K562 (cell line): ENCODE measurements around the gene COL9A2. TPM values are rescaled to one million over a fixed set of nuclear protein-coding genes. Genes with fewer than 3 reads are reported as not detected.

ENCODE experiments used
- ATAC-seq: fragments of 200-7000 bp; cut with Tn5 transposase; 3 replicates; pipeline ENCODE4 v1.9.1; 2020; ENCODE audit warnings: moderate library complexity
- BruUV-seq: library from RNA; stranded (reverse); fragments of 400-500 nt; replicated peaks from 2 replicates; lab custom pipeline; 2021; lab: Mats Ljungman, UMichigan
- CTCF ChIA-PET: fragments of 300-600 bp; formaldehyde crosslinking; extraction: SDS; loops from one replicate; lab custom pipeline; 2021; ENCODE audit warnings: low intra/inter-chr PET ratio; lab: Yijun Ruan, JAX
- POLR2A ChIA-PET: fragments of 300-600, 350-650 bp; sonication (Branson Sonifier 250); formaldehyde crosslinking; extraction: SDS; loops from one replicate; lab custom pipeline; 2021; ENCODE audit warnings: antibody characterized with exemption, inconsistent platforms; lab: Yijun Ruan, JAX
- DNase-seq, 4 experiments: peaks; one replicate each; pipeline versions ENCODE4 v3.0.0 to v3.0.0-alpha.2; 2011 to 2018; ENCODE audit warnings: low spot score in 3 of 4, mixed read lengths in 3 of 4; ENCODE audit errors: extremely low read depth in 1 of 4
- FAIRE-seq: peaks from 2 replicates; lab custom pipeline; 2011; peaks lifted over from hg19 to GRCh38; lab: Jason Lieb, UNC
- H2AFZ ChIP-seq: 2 replicates; pipeline ENCODE4 v1.6.0; 2011; ENCODE audit warnings: low read depth, low read length, control low read depth, inconsistent platforms
- H3K27ac ChIP-seq: fragments of 200-600 bp; 3 replicates; pipeline ENCODE4 v1.8.0; 2011; ENCODE audit warnings: low read depth, mild to moderate bottlenecking, control low read depth, inconsistent platforms, low read length, moderate library complexity, mixed read lengths; ENCODE audit errors: extremely low read depth
- H3K27me3 ChIP-seq, 2 experiments: fragments of 300-600 bp in 1 of 2; 2 replicates in 1 of 2; 3 replicates in 1 of 2; pipeline versions ENCODE4 v1.6.0 to v1.8.0; 2011; ENCODE audit warnings: inconsistent platforms in 2 of 2, low read length in 2 of 2, mild to moderate bottlenecking in 1 of 2, mixed read lengths in 1 of 2, moderate library complexity in 1 of 2; ENCODE audit not compliant: control insufficient read depth in 2 of 2, insufficient read depth in 2 of 2
- H3K36me3 ChIP-seq: fragments of 300-600 bp; 3 replicates; pipeline ENCODE4 v1.8.0; 2011; ENCODE audit warnings: mild to moderate bottlenecking, low read length, inconsistent platforms; ENCODE audit not compliant: control insufficient read depth, insufficient read depth
- H3K4me1 ChIP-seq, 2 experiments: fragments of 200-600 bp in 1 of 2; replicated peaks in 1 of 2; 2 replicates in 1 of 2; 3 replicates in 1 of 2; pipeline versions ENCODE4 v1.5.1 to v1.8.0; 2011; ENCODE audit warnings: inconsistent platforms in 2 of 2, low read length in 2 of 2, mild to moderate bottlenecking in 1 of 2, mixed read lengths in 1 of 2, moderate library complexity in 1 of 2; ENCODE audit not compliant: control insufficient read depth in 2 of 2, insufficient read depth in 2 of 2
- H3K4me2 ChIP-seq: 2 replicates; pipeline ENCODE4 v1.6.1; 2011; ENCODE audit warnings: low read length, control low read depth, inconsistent platforms, mixed read lengths; ENCODE audit not compliant: insufficient read depth
- H3K4me3 ChIP-seq: fragments of 200-600 bp; sonication (generic), shearing (Covaris generic); 2 replicates; pipeline ENCODE4 v1.5.1; 2016; ENCODE audit warnings: control low read depth, inconsistent platforms
- H3K79me2 ChIP-seq: fragments of 200-600 bp; 3 replicates; pipeline ENCODE4 v1.8.0; 2011; ENCODE audit warnings: low read length, inconsistent platforms; ENCODE audit not compliant: control insufficient read depth, insufficient read depth
- H3K9ac ChIP-seq, 2 experiments: 2 replicates each; pipeline versions ENCODE4 v1.6.0 to v1.6.1; 2011; ENCODE audit warnings: low read depth in 2 of 2, low read length in 2 of 2, control low read depth in 1 of 2, inconsistent platforms in 1 of 2, mild to moderate bottlenecking in 1 of 2, mixed read lengths in 1 of 2; ENCODE audit not compliant: insufficient read depth in 1 of 2
- H3K9me1 ChIP-seq: one replicate; pipeline ENCODE4 v1.6.0; 2011; ENCODE audit warnings: inconsistent platforms, mild to moderate bottlenecking, low read length, moderate library complexity; ENCODE audit not compliant: control insufficient read depth, insufficient read depth
- H3K9me3 ChIP-seq: replicated peaks from 2 replicates; pipeline ENCODE4 v1.5.1; 2011; ENCODE audit warnings: low read depth, low read length, inconsistent platforms; ENCODE audit not compliant: control insufficient read depth, insufficient read depth
- H4K20me1 ChIP-seq: replicated peaks from 2 replicates; pipeline ENCODE4 v1.6.1; 2011; ENCODE audit warnings: low read length, inconsistent platforms, mixed read lengths; ENCODE audit not compliant: control insufficient read depth, insufficient read depth
- CEBPG ChIP-seq, 3 experiments: fragments of 200-800 bp in 1 of 3; sonication (Bioruptor generic) in 1 of 3; sonication (generic) in 1 of 3; formaldehyde crosslinking in 1 of 3; IDR thresholded peaks in 2 of 3; conservative IDR thresholded peaks in 1 of 3; 2 replicates each; pipeline versions ENCODE4 v1.6.1 to v1.8.0; 2016 to 2022; ENCODE audit warnings: missing compliant biosample characterization in 2 of 3, missing genetic modification characterization in 2 of 3, mild to moderate bottlenecking in 1 of 3, missing genetic modification reagents in 1 of 3
- CGGBP1 ChIP-seq: fragments of 250-450 bp; sonication (Bioruptor Pico); IDR thresholded peaks from 2 replicates; pipeline ENCODE4 v1.9.0; 2021; ENCODE audit warnings: mild to moderate bottlenecking
- RBM25 ChIP-seq: fragments of 200-400 bp; formaldehyde crosslinking; IDR thresholded peaks from 2 replicates; pipeline ENCODE4 v1.6.1; 2018; ENCODE audit warnings: low read length, low read depth, moderate library complexity; ENCODE audit not compliant: severe bottlenecking
- RFX7 ChIP-seq: fragments of 250-450 bp; sonication (Bioruptor Pico); IDR thresholded peaks from 2 replicates; pipeline ENCODE4 v1.5.1; 2021; ENCODE audit warnings: mild to moderate bottlenecking
- TAF9B ChIP-seq: fragments of 450-650 bp; IDR thresholded peaks from 2 replicates; pipeline ENCODE4 v1.6.1; 2018; ENCODE audit warnings: mild to moderate bottlenecking; ENCODE audit not compliant: partially characterized antibody
- TBL1XR1 ChIP-seq, 2 experiments: IDR thresholded peaks; 2 replicates each; pipeline ENCODE4 v1.6.1; 2012; ENCODE audit warnings: improper control_type of control experiment in 2 of 2, low read length in 2 of 2, mild to moderate bottlenecking in 1 of 2
- ZFPM2 ChIP-seq: fragments of 250-450 bp; sonication (Bioruptor Pico); IDR thresholded peaks from 2 replicates; pipeline ENCODE4 v1.5.1; 2022; ENCODE audit warnings: mild to moderate bottlenecking
- ZNF41 ChIP-seq: fragments of 250-450 bp; sonication (Bioruptor Pico); conservative IDR thresholded peaks from 2 replicates; pipeline ENCODE4 v1.4.0; 2020; ENCODE audit warnings: mild to moderate bottlenecking
- WGBS: fragments of 100-300 bp; shearing (Covaris generic); methylation state at CpG from one replicate; pipeline ENCODE4 v1.1.6; 2016; ENCODE audit warnings: low coverage, mixed read lengths; ENCODE audit not compliant: insufficient coverage; ENCODE audit errors: missing lambda C conversion rate; 5-methylcytosine and 5-hydroxymethylcytosine counted together
- in situ Hi-C: fragments of 300-500 bp; cut with MboI; formaldehyde crosslinking; loops from 4 replicates; pipeline ENCODE4 v1.15.0; 2018; ENCODE audit warnings: inconsistent platforms, mixed read lengths
- intact Hi-C: fragments of 100-400 bp; cut with micrococcal nuclease; formaldehyde crosslinking; loops from 2 replicates; pipeline ENCODE4 v1.14.2; 2022
- polyA plus RNA-seq, 8 experiments: library from polyadenylated mRNA; depleted of rRNA in 4 of 8; stranded (reverse) in 5 of 8; unstranded in 3 of 8; fragments of >200 nt; fragmentation: Nextera tagmentation in 2 of 8; fragmentation: Illumina TruSeq in 1 of 8; extraction: Ambion mirVana in 2 of 8; extraction: Trizol in 1 of 8; gene quantifications; 2 replicates each; pipeline versions ENCODE4 v1.2.1 to v1.2.3, GENCODE V29; 2011 to 2014; ENCODE audit warnings: inconsistent platforms in 1 of 8, missing spikeins in 1 of 8
- total RNA-seq, 7 experiments: library from RNA; depleted of rRNA in 6 of 7; stranded (reverse); fragments of >200 nt in 6 of 7; fragmentation: Illumina TruSeq in 2 of 7; extraction: Trizol in 2 of 7; gene quantifications; 2 replicates each; pipeline versions ENCODE4 v1.2.1 to v1.2.3, GENCODE V29; 2011 to 2021; ENCODE audit warnings: low replicate concordance in 1 of 7
- TF ChIP-seq, protein P1 (sequence below): IDR thresholded peaks from 2 replicates; pipeline ENCODE4 v1.6.1; 2011; ENCODE audit warnings: borderline replicate concordance, low read depth, mild to moderate bottlenecking, moderate library complexity, low read length; ENCODE audit not compliant: insufficient read depth, poor library complexity, severe bottlenecking
- TF ChIP-seq, protein P2 (sequence below), 3 experiments: fragments of 200-800 bp in 1 of 3; fragments of 250-450 bp in 1 of 3; fragments of 450-650 bp in 1 of 3; sonication (Bioruptor Pico) in 1 of 3; sonication (Bioruptor generic) in 1 of 3; formaldehyde crosslinking in 1 of 3; IDR thresholded peaks; 2 replicates each; pipeline versions ENCODE4 v1.6.1 to v1.8.0; 2016 to 2022; ENCODE audit warnings: mild to moderate bottlenecking in 2 of 3, missing genetic modification characterization in 2 of 3, missing compliant biosample characterization in 1 of 3, moderate library complexity in 1 of 3

The COL9A2 gene
- total and polyA plus RNA-seq, 9 of the 15 experiments (the other 6 are each of a cell fraction or from before 2014, with no cell fraction given) = 0.03 to 2.2 (median 0.31) TPM

DNA sequence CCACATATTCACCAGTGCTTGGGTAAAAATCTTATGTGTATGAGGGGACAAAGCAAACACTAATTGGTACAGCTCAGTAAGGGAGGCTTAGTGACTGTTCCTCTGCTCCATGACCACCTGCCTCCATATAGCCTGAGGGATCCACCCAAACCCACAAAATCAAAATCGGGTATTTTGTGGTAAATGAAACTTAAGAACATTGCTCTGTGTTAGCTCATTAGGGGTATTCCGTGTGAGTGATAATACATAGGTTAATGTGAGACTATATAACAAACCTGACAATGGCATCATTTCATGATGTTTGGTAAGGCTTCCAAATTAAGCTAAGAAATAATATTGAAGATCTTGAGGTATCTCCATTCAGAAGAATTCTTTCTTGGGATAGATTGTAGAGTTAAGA, 25.8 kb downstream of the COL9A2 start (continued):
- TF ChIP-seq, protein P1, sequence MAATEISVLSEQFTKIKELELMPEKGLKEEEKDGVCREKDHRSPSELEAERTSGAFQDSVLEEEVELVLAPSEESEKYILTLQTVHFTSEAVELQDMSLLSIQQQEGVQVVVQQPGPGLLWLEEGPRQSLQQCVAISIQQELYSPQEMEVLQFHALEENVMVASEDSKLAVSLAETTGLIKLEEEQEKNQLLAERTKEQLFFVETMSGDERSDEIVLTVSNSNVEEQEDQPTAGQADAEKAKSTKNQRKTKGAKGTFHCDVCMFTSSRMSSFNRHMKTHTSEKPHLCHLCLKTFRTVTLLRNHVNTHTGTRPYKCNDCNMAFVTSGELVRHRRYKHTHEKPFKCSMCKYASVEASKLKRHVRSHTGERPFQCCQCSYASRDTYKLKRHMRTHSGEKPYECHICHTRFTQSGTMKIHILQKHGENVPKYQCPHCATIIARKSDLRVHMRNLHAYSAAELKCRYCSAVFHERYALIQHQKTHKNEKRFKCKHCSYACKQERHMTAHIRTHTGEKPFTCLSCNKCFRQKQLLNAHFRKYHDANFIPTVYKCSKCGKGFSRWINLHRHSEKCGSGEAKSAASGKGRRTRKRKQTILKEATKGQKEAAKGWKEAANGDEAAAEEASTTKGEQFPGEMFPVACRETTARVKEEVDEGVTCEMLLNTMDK = no peak

- peaks cover 5% of the 10 kb centered on the region; the same call in 1 of the 3 replicates for H3K79me2 ChIP-seq
- WGBS = 88% methylated on average over 2 of the region's 2 CpGs
- BruUV-seq = no TSS peak
- ChIA-PET CTCF (no interaction called here), POLR2A (interaction anchor here (0.5 to 1.7 kb wide), 5 partner anchors 8 to 188 kb away, joined by 3 to 11 read pairs (median 3); partner anchors contain the start of gene ZMPSTE24)
- H3K9me3 ChIP-seq = no peaks in the 10 kb centered on the region
- no peak overlapping the region for H3K4me2 ChIP-seq
- peaks cover 0 to 3% of the 10 kb centered on the region in 2 experiments; a peak in 2 of 5 replicates for H3K4me1 ChIP-seq
- intact Hi-C loops (no loop called here), in situ Hi-C loops (no loop called here)
- H3K36me3 ChIP-seq = peaks cover 72% of the 10 kb centered on the region
- no peak overlapping the region for H2AFZ ChIP-seq
- H3K9me1 ChIP-seq = no peaks in the 10 kb centered on the region
- H3K27me3 ChIP-seq = no peaks in the 10 kb centered on the region
- H3K4me3 ChIP-seq = no peak overlapping the region
- TF ChIP-seq RFX7 = no peak
- TF ChIP-seq CEBPG (CRISPR knock-in tag; IDR thresholded peaks at IDR 0.05) = no peak
- TF ChIP-seq CEBPG (tag; conservative IDR thresholded peaks at IDR 0.05 in 1 of 2, IDR thresholded peaks at IDR 0.05 in 1 of 2) = no peak
- no peak for TF ChIP-seq TAF9B
- no peak for TF ChIP-seq ZFPM2 (CRISPR knock-in tag)
- TF ChIP-seq, protein P2, sequence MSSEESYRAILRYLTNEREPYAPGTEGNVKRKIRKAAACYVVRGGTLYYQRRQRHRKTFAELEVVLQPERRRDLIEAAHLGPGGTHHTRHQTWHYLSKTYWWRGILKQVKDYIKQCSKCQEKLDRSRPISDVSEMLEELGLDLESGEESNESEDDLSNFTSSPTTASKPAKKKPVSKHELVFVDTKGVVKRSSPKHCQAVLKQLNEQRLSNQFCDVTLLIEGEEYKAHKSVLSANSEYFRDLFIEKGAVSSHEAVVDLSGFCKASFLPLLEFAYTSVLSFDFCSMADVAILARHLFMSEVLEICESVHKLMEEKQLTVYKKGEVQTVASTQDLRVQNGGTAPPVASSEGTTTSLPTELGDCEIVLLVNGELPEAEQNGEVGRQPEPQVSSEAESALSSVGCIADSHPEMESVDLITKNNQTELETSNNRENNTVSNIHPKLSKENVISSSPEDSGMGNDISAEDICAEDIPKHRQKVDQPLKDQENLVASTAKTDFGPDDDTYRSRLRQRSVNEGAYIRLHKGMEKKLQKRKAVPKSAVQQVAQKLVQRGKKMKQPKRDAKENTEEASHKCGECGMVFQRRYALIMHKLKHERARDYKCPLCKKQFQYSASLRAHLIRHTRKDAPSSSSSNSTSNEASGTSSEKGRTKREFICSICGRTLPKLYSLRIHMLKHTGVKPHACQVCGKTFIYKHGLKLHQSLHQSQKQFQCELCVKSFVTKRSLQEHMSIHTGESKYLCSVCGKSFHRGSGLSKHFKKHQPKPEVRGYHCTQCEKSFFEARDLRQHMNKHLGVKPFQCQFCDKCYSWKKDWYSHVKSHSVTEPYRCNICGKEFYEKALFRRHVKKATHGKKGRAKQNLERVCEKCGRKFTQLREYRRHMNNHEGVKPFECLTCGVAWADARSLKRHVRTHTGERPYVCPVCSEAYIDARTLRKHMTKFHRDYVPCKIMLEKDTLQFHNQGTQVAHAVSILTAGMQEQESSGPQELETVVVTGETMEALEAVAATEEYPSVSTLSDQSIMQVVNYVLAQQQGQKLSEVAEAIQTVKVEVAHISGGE (CRISPR knock-in tag; IDR thresholded peaks at IDR 0.05) = no peak
- no peak for TF ChIP-seq RBM25
- TF ChIP-seq ZNF41 = no peak
- no peak for TF ChIP-seq TBL1XR1 (IDR thresholded peaks at IDR 0.05; ENCODE audit: low read length in 2 of 2)
- TF ChIP-seq CGGBP1 (CRISPR knock-in tag) = no peak
- H4K20me1 ChIP-seq = no peaks in the 10 kb centered on the region
- H3K9ac ChIP-seq = no peak overlapping the region
- H3K27ac ChIP-seq = no peak overlapping the region
- FAIRE-seq (no peak), DNase-seq (no peak), ATAC-seq (no peak)
These were observed 35.2 kb downstream of the COL9A2 start for GRCh38 chr1:40281853-40282252.
